GM23338 (cell line): ENCODE measurements around the gene ZSWIM3. TPM values are rescaled to one million over a fixed set of nuclear protein-coding genes. Genes with fewer than 3 reads are reported as not detected.

Experiments used
- ATAC-seq: fragments of 200-7000 bp; cut with Tn5 transposase; 3 replicates; pipeline ENCODE4 v1.9.1; 2020
- DNase-seq: peaks from one replicate; pipeline ENCODE4 v3.0.0-alpha.2; 2015; ENCODE audit warnings: low spot score
- H2AFZ ChIP-seq: fragments of 200-600 bp; sonication (generic); 2 replicates; pipeline ENCODE4 v1.8.0; 2016; ENCODE audit warnings: antibody characterized with exemption, mild to moderate bottlenecking, moderate library complexity
- H3F3A ChIP-seq: fragments of 200-600 bp; sonication (generic); replicated peaks from 2 replicates; pipeline ENCODE4 v1.8.0; 2017; ENCODE audit warnings: antibody characterized with exemption, mixed run types, low read depth
- H3K27ac ChIP-seq: fragments of 200-600 bp; sonication (generic); 2 replicates; pipeline ENCODE4 v1.6.1; 2016; ENCODE audit warnings: low read depth
- H3K27me3 ChIP-seq: fragments of 200-600 bp; sonication (generic); 2 replicates; pipeline ENCODE4 v1.8.0; 2016; ENCODE audit warnings: mild to moderate bottlenecking, mixed run types, moderate library complexity; ENCODE audit not compliant: insufficient read depth
- H3K36me3 ChIP-seq: fragments of 200-600 bp; sonication (generic); 2 replicates; pipeline ENCODE4 v1.8.0; 2016; ENCODE audit warnings: mild to moderate bottlenecking; ENCODE audit not compliant: insufficient read depth
- H3K4me1 ChIP-seq: fragments of 200-600 bp; sonication (generic); 2 replicates; pipeline ENCODE4 v1.8.0; 2016; ENCODE audit warnings: mild to moderate bottlenecking, moderate library complexity; ENCODE audit not compliant: insufficient read depth
- H3K4me2 ChIP-seq: fragments of 200-600 bp; sonication (generic); 2 replicates; pipeline ENCODE4 v1.7.1; 2017; ENCODE audit warnings: mixed run types
- H3K4me3 ChIP-seq: fragments of 200-600 bp; sonication (generic); 2 replicates; pipeline ENCODE4 v1.6.1; 2016; ENCODE audit warnings: mixed run types
- H3K79me2 ChIP-seq: fragments of 200-600 bp; sonication (generic); replicated peaks from 2 replicates; pipeline ENCODE4 v1.8.0; 2017; ENCODE audit warnings: mild to moderate bottlenecking; ENCODE audit not compliant: insufficient read depth
- H3K9me2 ChIP-seq: fragments of 200-600 bp; sonication (generic); 2 replicates; pipeline ENCODE4 v1.8.0; 2017; ENCODE audit not compliant: insufficient read depth
- H4K20me1 ChIP-seq: fragments of 200-600 bp; sonication (generic); replicated peaks from 2 replicates; pipeline ENCODE4 v1.8.0; 2017; ENCODE audit warnings: mild to moderate bottlenecking; ENCODE audit not compliant: insufficient read depth
- H3K27ac Mint-ChIP-seq: 2 replicates; pipeline ENCODE4 v1.8.0; 2020; ENCODE audit warnings: inconsistent platforms, mild to moderate bottlenecking, moderate library complexity, mixed read lengths
- H3K27me3 Mint-ChIP-seq: 3 replicates; pipeline ENCODE4 v1.8.0; 2022; ENCODE audit warnings: low read depth, mild to moderate bottlenecking, moderate library complexity, mixed read lengths, inconsistent platforms; ENCODE audit not compliant: insufficient read depth, poor library complexity
- H3K36me3 Mint-ChIP-seq: 3 replicates; pipeline ENCODE4 v1.8.0; 2021; ENCODE audit warnings: low read depth, mild to moderate bottlenecking, inconsistent platforms, moderate library complexity, mixed read lengths
- H3K4me1 Mint-ChIP-seq: 3 replicates; pipeline ENCODE4 v1.8.0; 2020; ENCODE audit warnings: mild to moderate bottlenecking, inconsistent platforms, mixed read lengths
- H3K4me3 Mint-ChIP-seq: 3 replicates; pipeline ENCODE4 v1.8.0; 2021; ENCODE audit warnings: moderate library complexity, mild to moderate bottlenecking, inconsistent platforms, mixed read lengths
- H3K9me3 Mint-ChIP-seq: 3 replicates; pipeline ENCODE4 v1.8.0; 2020; ENCODE audit warnings: moderate library complexity, mild to moderate bottlenecking, inconsistent platforms, mixed read lengths
- CREB1 ChIP-seq: fragments of 250-450 bp; sonication (Bioruptor Pico); IDR thresholded peaks from 2 replicates; pipeline ENCODE4 v1.5.0; 2020; ENCODE audit warnings: low read depth, mild to moderate bottlenecking, moderate library complexity
- ETS1 ChIP-seq: IDR thresholded peaks from 2 replicates; pipeline ENCODE4 v1.6.1; 2016; ENCODE audit warnings: antibody characterized with exemption
- EZH2 ChIP-seq: fragments of 200-600 bp; sonication (generic); IDR thresholded peaks from one replicate; pipeline ENCODE4 v1.8.0; 2017; ENCODE audit warnings: antibody characterized with exemption, mild to moderate bottlenecking, low read depth; ENCODE audit not compliant: unreplicated experiment
- JUNB ChIP-seq: IDR thresholded peaks from one replicate; pipeline ENCODE4 v1.6.1; 2016; ENCODE audit warnings: antibody characterized with exemption; ENCODE audit not compliant: unreplicated experiment
- NANOG ChIP-seq: IDR thresholded peaks from 2 replicates; pipeline ENCODE4 v1.6.1; 2016; ENCODE audit warnings: antibody characterized with exemption, borderline replicate concordance
- POLR2AphosphoS5 ChIP-seq: IDR thresholded peaks from 2 replicates; pipeline ENCODE4 v1.6.1; 2016; ENCODE audit warnings: antibody characterized with exemption, low read depth
- STAT1 ChIP-seq: IDR thresholded peaks from one replicate; pipeline ENCODE4 v1.6.1; 2016; ENCODE audit warnings: antibody characterized with exemption; ENCODE audit not compliant: unreplicated experiment
- ZNF114 ChIP-seq: fragments of 250-450 bp; sonication (Bioruptor Pico); IDR thresholded peaks from 2 replicates; pipeline ENCODE4 v1.5.0; 2020; ENCODE audit warnings: mild to moderate bottlenecking, moderate library complexity
- ZNF331 ChIP-seq: fragments of 250-450 bp; sonication (Bioruptor Pico); IDR thresholded peaks from 2 replicates; pipeline ENCODE4 v1.5.0; 2020; ENCODE audit warnings: low read depth, mild to moderate bottlenecking, moderate library complexity
- polyA plus RNA-seq: library from polyadenylated mRNA; unstranded; fragments of >200 nt; fragmentation: Nextera tagmentation; extraction: Ambion mirVana; gene quantifications from 2 replicates; pipeline ENCODE4 v1.2.1, GENCODE V29; 2016
- total RNA-seq: library from RNA; depleted of rRNA; stranded (reverse); fragments of >200 nt; shearing (Covaris generic); gene quantifications from 2 replicates; pipeline ENCODE4 v1.2.3, GENCODE V29; 2014
- TF ChIP-seq, protein P1 (sequence below): IDR thresholded peaks from one replicate; pipeline ENCODE4 v1.6.1; 2018; ENCODE audit warnings: antibody characterized with exemption; ENCODE audit not compliant: unreplicated experiment
- TF ChIP-seq, protein P2 (sequence below): fragments of 250-450 bp; sonication (Bioruptor Pico); IDR thresholded peaks from 2 replicates; pipeline ENCODE4 v1.5.0; 2020; ENCODE audit warnings: mild to moderate bottlenecking, moderate library complexity

Gene ZSWIM3
- total and polyA plus RNA-seq, 2 experiments from 2014 or later, result 2.0 to 8.2 TPM

DNA sequence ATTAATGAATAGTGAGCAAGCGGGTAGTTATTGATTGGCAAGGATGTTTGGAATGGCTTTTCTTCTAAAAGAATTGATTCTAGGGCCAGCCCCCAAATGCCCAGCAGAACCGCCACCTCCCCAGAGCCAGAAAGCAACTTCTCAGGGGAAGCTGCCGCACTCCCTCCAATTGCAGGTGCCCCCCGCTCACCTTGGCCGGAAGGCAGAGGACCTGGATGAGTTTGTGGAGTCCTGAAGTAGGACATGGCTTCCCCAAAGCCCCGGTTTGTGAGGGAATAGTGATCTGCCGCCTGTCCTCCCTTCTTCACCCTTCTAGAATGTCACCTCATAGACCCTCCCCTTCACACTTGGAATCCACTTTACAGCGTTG is 29.9 kb downstream of the ZSWIM3 start, which contains the start of gene SPATA25:
SPATA25 (minus strand) TSS at position 277 of the 370 bp plus-strand sequence; CDS start at position 245, 32 bp downstream.
- H3K4me1 ChIP-seq, result peaks cover 3% of the 10 kb centered on the region; the same call in 1 of the 2 replicates
- H3K4me2 ChIP-seq, result no peak within 1 kb of the TSS
- H3K9me2 ChIP-seq, result no peaks in the 10 kb centered on the region
- no peak within 1 kb of the TSS for H3K4me3 ChIP-seq
- peaks cover 3% of the 10 kb centered on the region; the same call in 1 of the 3 replicates for H3K9me3 Mint-ChIP-seq
- H2AFZ ChIP-seq, result no peak within 1 kb of the TSS
- H3K27me3 Mint-ChIP-seq, result peaks cover 15% of the 10 kb centered on the region
- no peak within 1 kb of the TSS for H3K27ac ChIP-seq
- ATAC-seq (no peak), DNase-seq (no peak)
- H3K36me3 ChIP-seq, result peaks cover 3% of the 10 kb centered on the region; the same call in 1 of the 2 replicates
- H4K20me1 ChIP-seq, result peaks cover 6% of the 10 kb centered on the region
- no peak within 1 kb of the TSS for H3K4me3 Mint-ChIP-seq
- no peaks in the 10 kb centered on the region for H3K27me3 ChIP-seq
- H3K79me2 ChIP-seq, result peaks cover 8% of the 10 kb centered on the region; the same call in 1 of the 2 replicates
- H3K36me3 Mint-ChIP-seq, result peaks cover 24% of the 10 kb centered on the region
- no peak within 1 kb of the TSS for H3K27ac Mint-ChIP-seq
- H3F3A ChIP-seq, result no peaks in the 10 kb centered on the region
- H3K4me1 Mint-ChIP-seq, result peaks cover 11% of the 10 kb centered on the region; the same call in 2 of the 3 replicates
- TF ChIP-seq, protein P1, sequence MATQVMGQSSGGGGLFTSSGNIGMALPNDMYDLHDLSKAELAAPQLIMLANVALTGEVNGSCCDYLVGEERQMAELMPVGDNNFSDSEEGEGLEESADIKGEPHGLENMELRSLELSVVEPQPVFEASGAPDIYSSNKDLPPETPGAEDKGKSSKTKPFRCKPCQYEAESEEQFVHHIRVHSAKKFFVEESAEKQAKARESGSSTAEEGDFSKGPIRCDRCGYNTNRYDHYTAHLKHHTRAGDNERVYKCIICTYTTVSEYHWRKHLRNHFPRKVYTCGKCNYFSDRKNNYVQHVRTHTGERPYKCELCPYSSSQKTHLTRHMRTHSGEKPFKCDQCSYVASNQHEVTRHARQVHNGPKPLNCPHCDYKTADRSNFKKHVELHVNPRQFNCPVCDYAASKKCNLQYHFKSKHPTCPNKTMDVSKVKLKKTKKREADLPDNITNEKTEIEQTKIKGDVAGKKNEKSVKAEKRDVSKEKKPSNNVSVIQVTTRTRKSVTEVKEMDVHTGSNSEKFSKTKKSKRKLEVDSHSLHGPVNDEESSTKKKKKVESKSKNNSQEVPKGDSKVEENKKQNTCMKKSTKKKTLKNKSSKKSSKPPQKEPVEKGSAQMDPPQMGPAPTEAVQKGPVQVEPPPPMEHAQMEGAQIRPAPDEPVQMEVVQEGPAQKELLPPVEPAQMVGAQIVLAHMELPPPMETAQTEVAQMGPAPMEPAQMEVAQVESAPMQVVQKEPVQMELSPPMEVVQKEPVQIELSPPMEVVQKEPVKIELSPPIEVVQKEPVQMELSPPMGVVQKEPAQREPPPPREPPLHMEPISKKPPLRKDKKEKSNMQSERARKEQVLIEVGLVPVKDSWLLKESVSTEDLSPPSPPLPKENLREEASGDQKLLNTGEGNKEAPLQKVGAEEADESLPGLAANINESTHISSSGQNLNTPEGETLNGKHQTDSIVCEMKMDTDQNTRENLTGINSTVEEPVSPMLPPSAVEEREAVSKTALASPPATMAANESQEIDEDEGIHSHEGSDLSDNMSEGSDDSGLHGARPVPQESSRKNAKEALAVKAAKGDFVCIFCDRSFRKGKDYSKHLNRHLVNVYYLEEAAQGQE, result no peak
- TF ChIP-seq STAT1, result no peak
- no peak for TF ChIP-seq CREB1 (CRISPR knock-in tag)
- TF ChIP-seq POLR2AphosphoS5, result no peak
- TF ChIP-seq NANOG, result no peak

- Mint-ChIP-seq H3K4me3 (no peak overlapping the region), H3K4me1 (peaks cover 14% of the 10 kb centered on the region; the same call in 2 of the 3 replicates), H3K9me3 (peaks cover 3% of the 10 kb centered on the region; the same call in 1 of the 3 replicates), H3K27ac (no peak overlapping the region), H3K27me3 (peaks cover 15% of the 10 kb centered on the region), H3K36me3 (peaks cover 19% of the 10 kb centered on the region)
- Histone ChIP-seq H3K4me2 (no peak overlapping the region), H3K4me1 (peaks cover 3% of the 10 kb centered on the region; the same call in 1 of the 2 replicates), H3K79me2 (0 out of 2 replicates have a peak, but pooled peaks cover 5% of the 10 kb centered on the region), H3K36me3 (peaks cover 3% of the 10 kb centered on the region; the same call in 1 of the 2 replicates), H3K9me2 (no peaks in the 10 kb centered on the region), H2AFZ (no peak overlapping the region), H3K27me3 (no peaks in the 10 kb centered on the region), H4K20me1 (no peaks in the 10 kb centered on the region; the same call in 1 of the 2 replicates), H3K4me3 (no peak overlapping the region), H3K27ac (no peak overlapping the region), H3F3A (no peaks in the 10 kb centered on the region)
- ATAC-seq (no peak), DNase-seq (no peak)
- TF ChIP-seq CREB1 (CRISPR knock-in tag) (no peak), NANOG (no peak), ZNF114 (CRISPR knock-in tag) (no peak), ETS1 (no peak), POLR2AphosphoS5 (no peak), JUNB (no peak), ZNF331 (CRISPR knock-in tag) (no peak), EZH2 (no peak), STAT1 (no peak)
- TF ChIP-seq, protein P2, sequence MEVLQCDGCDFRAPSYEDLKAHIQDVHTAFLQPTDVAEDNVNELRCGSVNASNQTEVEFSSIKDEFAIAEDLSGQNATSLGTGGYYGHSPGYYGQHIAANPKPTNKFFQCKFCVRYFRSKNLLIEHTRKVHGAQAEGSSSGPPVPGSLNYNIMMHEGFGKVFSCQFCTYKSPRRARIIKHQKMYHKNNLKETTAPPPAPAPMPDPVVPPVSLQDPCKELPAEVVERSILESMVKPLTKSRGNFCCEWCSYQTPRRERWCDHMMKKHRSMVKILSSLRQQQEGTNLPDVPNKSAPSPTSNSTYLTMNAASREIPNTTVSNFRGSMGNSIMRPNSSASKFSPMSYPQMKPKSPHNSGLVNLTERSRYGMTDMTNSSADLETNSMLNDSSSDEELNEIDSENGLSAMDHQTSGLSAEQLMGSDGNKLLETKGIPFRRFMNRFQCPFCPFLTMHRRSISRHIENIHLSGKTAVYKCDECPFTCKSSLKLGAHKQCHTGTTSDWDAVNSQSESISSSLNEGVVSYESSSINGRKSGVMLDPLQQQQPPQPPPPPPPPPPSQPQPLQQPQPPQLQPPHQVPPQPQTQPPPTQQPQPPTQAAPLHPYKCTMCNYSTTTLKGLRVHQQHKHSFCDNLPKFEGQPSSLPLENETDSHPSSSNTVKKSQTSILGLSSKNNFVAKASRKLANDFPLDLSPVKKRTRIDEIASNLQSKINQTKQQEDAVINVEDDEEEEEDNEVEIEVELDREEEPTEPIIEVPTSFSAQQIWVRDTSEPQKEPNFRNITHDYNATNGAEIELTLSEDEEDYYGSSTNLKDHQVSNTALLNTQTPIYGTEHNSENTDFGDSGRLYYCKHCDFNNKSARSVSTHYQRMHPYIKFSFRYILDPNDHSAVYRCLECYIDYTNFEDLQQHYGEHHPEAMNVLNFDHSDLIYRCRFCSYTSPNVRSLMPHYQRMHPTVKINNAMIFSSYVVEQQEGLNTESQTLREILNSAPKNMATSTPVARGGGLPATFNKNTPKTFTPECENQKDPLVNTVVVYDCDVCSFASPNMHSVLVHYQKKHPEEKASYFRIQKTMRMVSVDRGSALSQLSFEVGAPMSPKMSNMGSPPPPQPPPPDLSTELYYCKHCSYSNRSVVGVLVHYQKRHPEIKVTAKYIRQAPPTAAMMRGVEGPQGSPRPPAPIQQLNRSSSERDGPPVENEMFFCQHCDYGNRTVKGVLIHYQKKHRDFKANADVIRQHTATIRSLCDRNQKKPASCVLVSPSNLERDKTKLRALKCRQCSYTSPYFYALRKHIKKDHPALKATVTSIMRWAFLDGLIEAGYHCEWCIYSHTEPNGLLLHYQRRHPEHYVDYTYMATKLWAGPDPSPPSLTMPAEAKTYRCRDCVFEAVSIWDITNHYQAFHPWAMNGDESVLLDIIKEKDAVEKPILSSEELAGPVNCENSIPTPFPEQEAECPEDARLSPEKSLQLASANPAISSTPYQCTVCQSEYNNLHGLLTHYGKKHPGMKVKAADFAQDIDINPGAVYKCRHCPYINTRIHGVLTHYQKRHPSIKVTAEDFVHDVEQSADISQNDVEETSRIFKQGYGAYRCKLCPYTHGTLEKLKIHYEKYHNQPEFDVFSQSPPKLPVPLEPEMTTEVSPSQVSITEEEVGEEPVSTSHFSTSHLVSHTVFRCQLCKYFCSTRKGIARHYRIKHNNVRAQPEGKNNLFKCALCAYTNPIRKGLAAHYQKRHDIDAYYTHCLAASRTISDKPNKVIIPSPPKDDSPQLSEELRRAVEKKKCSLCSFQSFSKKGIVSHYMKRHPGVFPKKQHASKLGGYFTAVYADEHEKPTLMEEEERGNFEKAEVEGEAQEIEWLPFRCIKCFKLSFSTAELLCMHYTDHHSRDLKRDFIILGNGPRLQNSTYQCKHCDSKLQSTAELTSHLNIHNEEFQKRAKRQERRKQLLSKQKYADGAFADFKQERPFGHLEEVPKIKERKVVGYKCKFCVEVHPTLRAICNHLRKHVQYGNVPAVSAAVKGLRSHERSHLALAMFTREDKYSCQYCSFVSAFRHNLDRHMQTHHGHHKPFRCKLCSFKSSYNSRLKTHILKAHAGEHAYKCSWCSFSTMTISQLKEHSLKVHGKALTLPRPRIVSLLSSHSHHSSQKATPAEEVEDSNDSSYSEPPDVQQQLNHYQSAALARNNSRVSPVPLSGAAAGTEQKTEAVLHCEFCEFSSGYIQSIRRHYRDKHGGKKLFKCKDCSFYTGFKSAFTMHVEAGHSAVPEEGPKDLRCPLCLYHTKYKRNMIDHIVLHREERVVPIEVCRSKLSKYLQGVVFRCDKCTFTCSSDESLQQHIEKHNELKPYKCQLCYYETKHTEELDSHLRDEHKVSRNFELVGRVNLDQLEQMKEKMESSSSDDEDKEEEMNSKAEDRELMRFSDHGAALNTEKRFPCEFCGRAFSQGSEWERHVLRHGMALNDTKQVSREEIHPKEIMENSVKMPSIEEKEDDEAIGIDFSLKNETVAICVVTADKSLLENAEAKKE (CRISPR knock-in tag), result no peak
These were observed 31.3 kb downstream of the ZSWIM3 start for GRCh38 chr20:45888681-45889080.
